NCI-H2029 treated with DMSO at 0.1 percent for 48 hours (cell line): Measurements from ENCODE around the gene RNASE2.
"Not testable (repeated sequence)": the region's sequence is repeated elsewhere in the genome, so short reads cannot be mapped to it uniquely, and the experiment has no call there.

ENCODE experiments used
- DNase-seq: peaks from one replicate; lab custom pipeline; 2025; lab: John Stamatoyannopoulos, UW

Gene RNASE2

GRCh38 chr14:20982646-20983369, 27.5 kb downstream of the RNASE2 start:
- no peak for DNase-seq

- not testable (repeated sequence) for DNase-seq
Observed at GRCh38 chr14:20985650-20986049, 30.4 kb downstream of the RNASE2 start.

- no peak for DNase-seq
Observed at GRCh38 chr14:20986811-20987210, 31.5 kb downstream of the RNASE2 start.

GRCh38 chr14:20988717-20989470, 33.6 kb downstream of the RNASE2 start:
- no peak for DNase-seq

- no peak for DNase-seq
Observed at GRCh38 chr14:20989471-20989786, 34.1 kb downstream of the RNASE2 start.

GRCh38 chr14:20989787-20990600, 34.7 kb downstream of the RNASE2 start, which contains the start of gene METTL17:
METTL17 (plus strand) TSS chr14:20989980; CDS start chr14:20990003, 23 bp downstream.
- DNase-seq: peak; percentile 64

GRCh38 chr14:20996521-20996920, 41.2 kb downstream of the RNASE2 start:
- no peak for DNase-seq

GRCh38 chr14:20997115-20997514, 41.8 kb downstream of the RNASE2 start:
- DNase-seq: no peak

- DNase-seq: no peak
Observed at GRCh38 chr14:20997564-20997963, 42.3 kb downstream of the RNASE2 start.

GRCh38 chr14:20998139-20998538, 42.9 kb downstream of the RNASE2 start:
- DNase-seq: no peak

- DNase-seq: no peak
Observed at GRCh38 chr14:20998674-20999366, 43.5 kb downstream of the RNASE2 start, which contains the start of gene SLC39A2. SLC39A2 (plus strand) TSS chr14:20999293; CDS start chr14:20999447, 154 bp downstream.

GRCh38 chr14:20999591-20999990, 44.3 kb downstream of the RNASE2 start:
- no peak for DNase-seq

GRCh38 chr14:21001218-21001617, 45.9 kb downstream of the RNASE2 start:
- no peak for DNase-seq

GRCh38 chr14:21003788-21004346, 48.6 kb downstream of the RNASE2 start:
- DNase-seq: no peak
